HG02973 (cell line): ENCODE results near the gene SLC66A3.

Experiments used
- ATAC-seq: cut with Tn5 transposase; IDR thresholded peaks from one replicate; pipeline ENCODE4 v1.9.1; 2021; ENCODE audit warnings: moderate library complexity; ENCODE audit not compliant: unreplicated experiment

The SLC66A3 gene

DNA sequence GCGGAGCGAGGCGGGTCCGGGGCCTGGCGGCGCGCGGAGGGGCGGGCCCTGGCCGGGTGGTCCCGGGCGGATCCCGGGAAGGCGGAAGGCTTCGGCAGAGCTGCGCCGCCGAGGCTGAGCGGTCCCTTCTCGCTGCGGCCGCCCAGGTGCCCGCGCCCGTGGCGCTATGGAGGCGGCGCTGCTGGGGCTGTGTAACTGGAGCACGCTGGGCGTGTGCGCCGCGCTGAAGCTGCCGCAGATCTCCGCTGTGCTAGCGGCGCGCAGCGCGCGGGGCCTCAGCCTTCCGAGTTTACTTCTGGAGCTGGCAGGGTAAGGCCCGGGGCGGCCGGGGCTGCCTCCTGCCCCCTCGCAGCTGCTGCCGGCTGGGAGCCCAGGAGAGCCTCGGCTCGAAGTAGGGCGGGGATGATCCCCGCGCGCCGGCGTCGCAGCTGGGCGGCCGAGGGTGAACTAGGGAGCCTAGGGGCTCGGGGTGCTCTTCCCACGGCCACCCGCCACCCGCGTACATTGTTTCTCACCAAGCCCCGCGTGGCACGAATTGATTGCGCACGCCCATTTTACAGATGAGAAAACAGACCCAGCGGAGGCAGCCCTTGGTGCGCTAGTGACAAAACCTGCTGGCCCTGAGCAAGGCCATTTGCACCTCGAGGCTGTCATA lies at the start of gene SLC66A3:
TSS of gene SLC66A3 (plus strand) at position 87 of the 655 bp plus-strand sequence. CDS start at position 167, 80 bp downstream.
- peak; percentile 80 for ATAC-seq

DNA sequence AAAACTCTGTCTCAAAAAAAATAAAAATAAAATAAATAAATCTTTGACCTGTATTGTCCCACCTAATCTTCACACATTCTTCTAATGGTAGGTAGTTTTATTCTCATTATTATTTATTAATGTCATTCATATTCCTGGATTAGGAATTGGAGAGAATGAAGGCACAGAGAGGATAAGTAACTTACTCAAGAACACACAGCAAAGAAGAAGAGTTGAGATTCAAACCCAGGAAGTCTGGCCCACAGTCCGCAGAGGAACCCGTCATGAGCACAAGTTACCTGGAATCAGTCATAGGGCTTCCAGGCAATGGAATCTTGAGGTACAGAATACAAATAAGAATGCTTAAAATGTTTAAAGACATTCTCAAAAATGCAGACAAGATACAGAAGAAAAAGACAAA lies 46.3 kb upstream of the SLC66A3 start:
- no peak for ATAC-seq

DNA sequence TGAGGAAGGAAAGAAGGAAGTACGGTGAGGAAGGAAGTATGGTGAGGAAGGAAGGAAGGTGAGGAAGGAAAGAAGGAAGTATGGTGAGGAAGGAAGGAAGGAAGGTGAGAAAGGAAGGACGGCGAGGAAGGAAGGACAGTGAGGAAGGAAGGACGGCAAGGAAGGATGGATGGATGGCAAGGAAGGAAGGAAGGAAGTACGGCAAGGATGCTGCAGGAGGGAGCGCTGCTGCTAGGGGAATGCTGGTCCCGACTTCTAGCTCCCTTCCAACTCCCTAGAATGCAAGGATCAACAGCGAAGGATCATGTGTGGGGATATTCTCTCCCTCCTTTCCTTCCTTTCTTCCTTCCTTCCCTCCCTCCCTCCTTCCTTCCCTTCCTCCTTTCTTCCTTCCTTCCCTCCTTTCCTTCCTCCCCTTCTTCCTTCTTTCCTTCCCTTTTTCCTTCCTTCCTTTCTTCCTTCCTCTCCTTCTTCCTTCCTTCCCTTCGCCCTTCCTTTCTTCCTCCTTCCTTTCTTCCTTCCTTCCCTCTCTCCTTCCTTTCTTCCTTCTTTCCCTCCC lies 42.3 kb upstream of the SLC66A3 start:
- no peak for ATAC-seq

DNA sequence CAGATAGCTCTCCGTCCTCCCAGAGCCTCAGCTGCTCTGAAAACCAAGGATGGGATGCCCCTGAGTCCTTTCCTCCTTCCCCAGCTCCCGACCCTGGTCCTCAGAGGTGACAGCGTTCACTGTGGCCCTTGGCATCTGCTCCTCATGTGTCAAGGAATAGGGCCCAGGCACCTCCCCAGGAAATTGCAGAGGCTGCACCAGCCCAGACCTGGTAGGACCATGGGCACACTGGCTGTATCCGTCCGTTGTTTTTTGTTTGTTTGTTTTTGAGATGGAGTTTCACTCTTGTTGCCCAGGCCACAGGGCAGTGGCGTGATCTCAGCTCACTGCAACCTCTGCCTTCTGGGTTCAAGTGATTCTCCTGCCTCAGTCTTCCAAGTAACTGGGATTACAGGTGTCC lies 37.5 kb upstream of the SLC66A3 start:
- ATAC-seq: no peak

DNA sequence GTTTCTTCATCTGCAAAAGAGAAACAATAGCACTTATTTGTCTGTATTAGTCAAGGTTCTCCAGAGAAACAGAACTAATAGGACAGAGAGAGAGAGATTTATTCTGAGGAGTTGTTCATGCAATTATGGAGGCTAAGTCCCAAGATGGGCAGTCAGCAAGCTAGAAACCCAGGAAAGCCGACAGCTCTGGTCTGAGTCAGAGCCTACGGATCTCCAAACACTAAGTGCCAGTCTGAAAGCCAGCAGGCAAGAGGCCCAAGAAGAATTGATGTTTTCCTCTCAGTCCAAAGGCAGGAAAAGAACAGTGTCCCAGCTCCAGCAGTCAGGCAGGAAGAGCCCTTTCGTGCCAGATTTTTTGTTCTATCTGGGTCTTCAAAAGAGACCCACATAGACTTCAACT lies 36.5 kb upstream of the SLC66A3 start:
- no peak for ATAC-seq

DNA sequence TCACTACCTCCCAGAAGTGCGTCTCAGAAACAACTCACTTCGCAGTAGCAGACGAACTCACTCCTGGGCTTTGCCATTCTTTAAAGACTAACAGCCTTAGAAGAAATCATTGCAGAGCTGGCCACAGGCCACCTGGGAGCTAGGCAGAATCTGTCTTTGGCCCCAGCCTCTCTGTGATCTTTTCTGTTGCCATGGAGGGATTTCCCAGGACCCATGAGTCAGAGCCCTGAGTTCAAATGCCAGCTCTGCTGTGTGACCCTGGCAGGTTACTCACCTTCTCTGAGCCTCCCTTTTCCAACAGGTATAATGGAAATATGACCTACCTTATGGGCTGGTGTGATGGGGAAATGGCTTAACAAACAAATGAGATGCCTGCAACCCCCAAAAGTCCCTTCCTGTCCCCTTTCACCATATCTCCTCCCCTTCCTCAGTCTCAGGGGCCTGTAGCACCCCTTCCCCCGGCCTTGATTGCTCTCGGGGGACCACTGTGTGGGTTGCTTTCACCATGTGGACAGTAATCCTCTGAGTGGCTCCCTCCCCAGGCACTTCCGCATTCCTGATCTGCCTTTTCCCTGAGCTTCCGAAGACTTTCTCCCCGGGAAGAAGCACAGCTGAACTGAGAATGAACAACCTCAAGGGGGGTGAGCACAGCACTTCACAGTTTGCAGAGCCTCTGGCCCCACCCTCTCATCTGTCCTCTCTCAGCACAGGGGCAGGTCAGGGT lies 34.0 kb upstream of the SLC66A3 start:
- ATAC-seq: no peak

DNA sequence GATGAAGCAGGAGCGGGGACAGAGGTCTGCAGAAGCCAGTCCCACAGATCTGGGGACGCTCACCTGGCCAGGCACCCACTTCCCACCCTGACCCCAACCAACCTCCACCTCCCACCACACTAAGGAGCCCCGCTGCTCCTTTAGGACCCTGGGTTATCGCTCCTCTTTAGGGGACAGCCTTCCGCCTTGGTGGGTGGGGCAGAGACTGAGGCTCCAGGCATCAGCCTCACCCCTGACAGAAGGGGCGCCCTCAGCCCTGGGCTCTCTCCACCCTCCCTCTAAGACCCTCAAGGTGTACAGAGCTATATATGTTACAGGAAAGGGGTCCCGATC lies 33.5 kb upstream of the SLC66A3 start:
- no peak for ATAC-seq

DNA sequence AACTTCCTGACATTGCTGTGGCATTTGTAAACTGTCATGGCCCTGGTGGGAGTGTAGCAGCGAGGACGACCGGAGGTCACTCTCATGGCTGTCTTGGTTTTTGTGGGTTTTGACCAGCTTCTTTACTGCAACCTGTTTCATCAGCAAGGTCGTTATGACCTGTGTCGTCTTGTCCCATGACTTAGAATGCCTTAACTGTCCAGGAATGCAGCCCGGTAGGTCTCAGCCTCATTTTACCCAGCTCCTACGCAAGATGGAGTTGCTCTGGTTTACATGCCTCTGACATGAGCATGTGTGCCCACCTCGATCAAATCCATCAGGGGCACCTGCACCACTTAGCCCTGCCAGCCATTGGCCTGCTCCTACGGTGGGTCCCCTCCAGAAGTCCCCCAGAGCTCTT lies 32.9 kb upstream of the SLC66A3 start:
- no peak for ATAC-seq

DNA sequence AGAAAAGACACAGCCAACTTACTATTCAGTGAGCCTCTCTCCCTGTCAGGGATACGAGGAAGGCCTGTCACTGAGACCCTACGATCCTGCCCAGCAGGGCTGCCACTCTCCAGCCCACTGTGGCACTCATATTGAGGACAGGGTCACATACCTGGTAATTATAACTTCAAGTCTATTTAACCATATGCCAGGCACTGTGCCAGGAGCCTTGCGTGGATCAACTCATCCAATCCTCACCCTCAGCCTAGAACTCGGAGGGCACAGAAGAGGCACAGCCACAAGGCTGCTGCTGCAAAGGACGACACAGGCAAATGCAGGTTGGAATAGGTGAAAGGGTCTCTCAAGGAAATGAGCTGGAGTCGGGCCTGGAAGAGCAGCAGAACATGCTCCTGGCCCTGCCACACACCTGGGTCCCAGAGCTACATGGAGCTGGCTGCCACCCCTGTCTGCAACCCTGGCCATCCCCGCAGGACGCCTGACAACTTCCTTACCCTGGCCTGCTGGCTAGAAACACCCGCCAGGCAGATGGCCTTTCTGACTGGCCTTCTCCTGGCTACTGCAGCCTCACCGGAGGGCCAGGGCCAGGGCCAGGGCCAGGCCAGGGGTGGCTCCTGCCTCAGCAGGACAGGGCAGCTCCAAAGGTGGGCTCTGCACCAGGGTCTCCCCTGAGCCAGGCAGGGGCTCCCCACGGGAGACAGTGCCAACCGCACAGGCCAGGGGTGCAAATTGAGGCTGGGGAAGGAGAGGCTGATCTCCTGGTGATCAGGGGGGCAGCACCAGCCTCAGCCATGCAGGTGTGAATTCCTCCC lies 32.1 kb upstream of the SLC66A3 start:
- ATAC-seq: no peak

DNA sequence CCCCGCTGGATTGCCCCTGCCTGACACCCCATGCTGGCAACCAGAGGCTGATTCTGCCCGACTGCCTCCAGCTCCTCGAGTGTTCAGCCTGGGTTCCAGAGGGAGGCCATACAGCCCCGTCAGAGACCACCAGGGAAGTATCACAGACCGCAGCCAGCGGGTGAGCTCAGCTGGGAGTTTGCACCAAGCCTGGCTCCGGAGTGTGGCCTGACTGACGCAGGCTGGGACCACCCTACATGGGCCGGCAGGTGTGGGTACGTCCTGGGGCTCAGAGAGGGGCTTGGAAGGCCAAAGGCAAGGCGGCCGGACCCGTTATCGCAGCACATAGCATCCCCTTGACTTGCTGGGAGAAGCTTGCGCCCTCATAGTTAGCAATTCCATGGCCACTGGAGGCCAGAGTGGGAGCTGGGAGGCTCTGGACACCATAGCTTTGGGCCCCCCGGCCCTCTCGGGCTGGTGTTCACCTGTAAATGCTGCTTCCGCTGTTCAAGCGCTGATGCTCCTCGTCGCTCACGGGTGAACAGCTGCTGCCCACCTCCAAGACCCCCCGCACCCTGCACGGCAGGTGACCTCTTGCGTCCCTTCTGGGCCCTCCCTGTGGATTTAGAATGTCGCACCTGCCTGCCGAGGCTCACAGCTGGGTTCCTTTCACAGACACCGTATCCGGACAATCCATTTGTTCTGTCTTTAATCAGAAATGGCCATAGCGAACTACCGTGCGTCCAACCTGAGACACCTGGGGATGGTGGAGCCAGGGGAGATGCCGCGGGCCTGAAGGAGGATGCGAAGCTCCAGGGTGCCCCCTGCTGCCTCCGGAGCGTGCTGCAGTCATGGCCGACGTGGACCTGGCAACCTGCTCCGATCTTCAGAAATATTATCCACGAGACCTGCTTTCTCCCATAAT lies 31.2 kb upstream of the SLC66A3 start:
- ATAC-seq: no peak

DNA sequence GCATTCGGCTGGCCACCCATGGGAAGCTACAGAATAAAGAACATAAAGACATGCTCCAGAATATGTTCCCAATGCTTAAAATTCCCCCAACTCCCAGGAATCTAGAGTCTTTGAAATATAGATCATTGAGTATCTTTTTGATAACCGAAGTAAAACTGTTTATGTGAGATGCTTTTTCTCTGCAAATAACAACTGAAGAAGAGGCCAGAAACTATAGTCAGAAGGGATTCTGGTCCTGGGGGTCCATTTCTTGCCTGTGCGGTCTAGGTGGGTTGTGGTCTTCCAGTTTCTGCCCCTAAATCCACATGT lies 30.6 kb upstream of the SLC66A3 start:
- ATAC-seq: no peak

DNA sequence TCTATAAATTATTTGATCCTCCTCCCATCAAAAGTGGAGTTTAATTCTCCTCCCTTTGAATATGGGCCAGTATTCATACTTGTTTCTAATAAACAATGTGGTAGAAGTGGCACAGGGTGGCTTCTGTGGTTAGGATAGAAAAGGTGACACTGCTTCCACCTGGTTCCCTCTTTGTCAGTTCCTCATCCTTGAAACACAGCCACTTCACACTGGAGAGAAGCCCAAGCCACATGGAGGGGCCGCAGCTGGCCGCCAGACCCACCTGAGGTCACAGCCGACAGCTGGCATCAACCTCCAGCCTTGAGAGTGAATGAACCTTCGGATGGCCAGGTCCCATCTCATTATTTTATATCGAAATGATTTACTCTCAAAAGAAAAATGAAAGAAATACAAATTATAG lies 27.5 kb upstream of the SLC66A3 start:
- no peak for ATAC-seq

DNA sequence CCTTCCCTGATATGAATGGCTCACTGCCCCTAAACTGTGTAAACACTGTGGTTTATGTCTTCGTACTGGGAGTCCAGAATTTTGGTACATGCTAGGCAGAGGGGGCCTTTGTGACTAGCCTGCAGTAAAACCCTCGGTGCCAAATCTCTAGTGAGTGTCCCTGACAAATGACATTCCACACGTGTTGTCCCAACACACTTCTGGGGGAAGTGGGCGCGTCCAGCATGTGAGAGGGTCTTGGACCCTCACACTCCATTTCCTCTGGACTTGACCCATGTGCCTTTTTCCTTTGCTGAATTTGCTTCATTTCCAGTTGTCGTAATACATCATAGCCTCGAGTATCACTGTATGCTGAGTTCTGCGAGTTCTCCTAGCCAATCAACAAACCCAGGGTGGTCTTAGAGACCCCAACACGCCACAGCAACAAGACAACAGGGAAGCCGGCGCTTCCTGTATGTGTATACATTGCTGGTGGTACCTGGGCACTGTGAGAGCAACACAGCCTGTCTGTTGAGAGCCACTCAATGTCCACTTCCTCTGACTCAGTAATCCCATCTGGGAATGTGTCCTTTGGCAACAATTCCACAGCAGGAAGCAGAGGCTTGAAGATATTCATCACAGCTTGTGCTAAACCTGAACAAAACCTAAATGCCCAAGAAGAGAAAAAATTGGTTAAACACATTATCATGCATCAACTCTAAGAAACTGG lies 26.9 kb upstream of the SLC66A3 start:
- ATAC-seq: no peak

DNA sequence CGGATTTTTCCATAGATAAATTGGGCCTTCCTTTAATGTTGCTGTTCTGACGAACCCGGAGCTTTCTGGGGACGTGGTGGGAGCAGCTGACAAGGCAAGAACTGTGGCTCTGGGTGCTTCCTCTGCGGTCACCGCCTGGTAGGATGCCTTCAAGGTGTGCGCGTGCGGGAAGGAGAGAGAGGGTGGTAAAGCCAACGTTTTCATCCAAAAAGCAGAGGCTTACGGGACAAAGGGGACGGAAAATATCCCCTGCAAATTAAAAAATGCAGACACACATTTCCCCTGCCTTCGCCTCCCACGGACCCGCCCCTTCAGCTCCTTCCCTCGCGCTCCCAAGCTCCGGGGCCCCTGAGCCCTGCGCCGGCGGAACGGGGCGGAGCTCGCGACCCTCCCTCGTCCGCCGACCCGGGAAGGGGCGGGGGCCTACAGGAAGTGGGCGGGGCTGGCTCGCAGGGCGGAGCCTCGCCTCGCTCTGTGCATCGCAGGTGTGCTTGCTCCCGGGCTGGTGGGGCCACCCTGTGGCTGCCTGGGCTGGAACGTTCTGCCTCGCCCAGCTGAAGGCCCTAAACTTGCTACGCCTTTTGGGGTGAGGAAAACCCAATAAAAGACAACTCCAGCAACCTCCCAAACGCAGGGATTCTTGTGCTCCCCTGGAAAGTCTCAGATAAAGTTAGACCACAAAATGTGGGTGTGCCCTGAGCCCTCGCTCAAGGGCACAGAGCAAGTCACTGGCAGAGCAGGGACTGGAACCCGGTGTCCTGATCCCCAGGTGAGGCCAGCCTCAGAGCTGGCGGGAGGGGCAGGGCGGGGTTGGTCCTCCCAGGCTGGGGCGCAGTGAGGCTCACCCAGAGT lies 25.4 kb upstream of the SLC66A3 start:
- ATAC-seq: no peak

DNA sequence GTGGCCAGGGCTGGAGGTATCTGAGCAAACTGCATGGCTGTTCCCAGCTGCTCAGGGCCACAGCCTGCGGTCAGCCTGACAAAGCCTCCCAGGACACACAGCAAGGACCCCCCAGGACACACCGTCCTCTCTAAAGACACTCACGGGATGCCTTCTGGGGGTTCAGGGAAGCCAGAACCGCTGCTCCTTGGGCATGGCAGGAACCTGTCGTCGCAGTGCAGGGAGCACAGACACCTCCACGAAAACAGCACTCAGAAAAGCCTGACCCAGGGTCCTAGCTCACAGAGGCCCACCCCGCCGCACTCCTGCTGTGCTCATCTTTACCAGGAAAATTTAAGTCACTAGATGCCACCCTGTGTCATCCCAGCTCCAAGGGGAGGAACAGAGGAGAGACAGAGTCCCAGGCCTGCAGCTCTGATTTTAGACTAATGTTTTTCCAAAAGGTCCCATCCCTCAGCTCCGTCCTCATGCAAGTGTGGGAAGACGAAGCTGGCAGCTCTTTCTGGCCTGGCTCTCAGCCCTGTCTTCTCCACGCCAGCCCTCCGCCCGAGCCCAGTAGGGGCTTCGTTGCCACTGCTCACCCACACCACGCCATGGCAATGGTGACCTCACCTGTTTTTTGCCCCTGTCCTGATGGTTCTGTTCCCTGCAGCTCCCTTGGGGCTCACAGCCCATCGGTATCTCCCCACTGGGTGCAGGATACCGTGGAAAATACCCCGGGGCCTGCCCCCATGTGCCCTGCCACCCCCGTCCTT lies 23.9 kb upstream of the SLC66A3 start:
- ATAC-seq: no peak

DNA sequence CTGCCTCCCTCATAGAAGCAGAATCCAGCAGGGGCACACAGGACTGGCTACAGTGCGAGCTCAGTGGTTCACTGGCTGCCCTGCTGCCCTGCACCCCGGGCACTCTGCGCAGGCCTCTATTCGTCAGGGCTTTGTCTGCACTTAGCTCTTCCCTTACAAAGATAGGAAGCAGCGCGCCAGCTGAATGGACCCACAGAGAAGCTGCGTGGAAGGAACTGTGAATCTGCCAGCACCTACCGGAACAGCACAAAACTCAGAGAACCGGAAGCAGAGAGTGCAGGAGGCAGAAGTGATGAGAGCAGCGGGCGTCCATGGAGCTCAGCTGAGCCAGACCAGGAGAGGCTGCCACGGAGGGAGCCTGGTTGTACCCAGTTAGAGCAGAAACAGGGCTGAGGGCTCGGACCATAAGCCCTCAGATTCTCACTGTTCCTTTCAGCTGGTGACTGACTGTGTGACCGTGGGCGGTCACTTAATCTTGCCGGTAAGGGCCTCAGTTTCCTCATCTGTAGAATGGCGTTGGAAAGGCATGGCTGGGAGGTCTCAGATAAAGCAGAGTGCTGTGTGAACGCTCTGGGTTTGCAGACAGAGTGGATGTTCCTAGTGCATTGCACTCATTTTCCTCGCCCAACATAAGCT lies 23.1 kb upstream of the SLC66A3 start:
- no peak for ATAC-seq

DNA sequence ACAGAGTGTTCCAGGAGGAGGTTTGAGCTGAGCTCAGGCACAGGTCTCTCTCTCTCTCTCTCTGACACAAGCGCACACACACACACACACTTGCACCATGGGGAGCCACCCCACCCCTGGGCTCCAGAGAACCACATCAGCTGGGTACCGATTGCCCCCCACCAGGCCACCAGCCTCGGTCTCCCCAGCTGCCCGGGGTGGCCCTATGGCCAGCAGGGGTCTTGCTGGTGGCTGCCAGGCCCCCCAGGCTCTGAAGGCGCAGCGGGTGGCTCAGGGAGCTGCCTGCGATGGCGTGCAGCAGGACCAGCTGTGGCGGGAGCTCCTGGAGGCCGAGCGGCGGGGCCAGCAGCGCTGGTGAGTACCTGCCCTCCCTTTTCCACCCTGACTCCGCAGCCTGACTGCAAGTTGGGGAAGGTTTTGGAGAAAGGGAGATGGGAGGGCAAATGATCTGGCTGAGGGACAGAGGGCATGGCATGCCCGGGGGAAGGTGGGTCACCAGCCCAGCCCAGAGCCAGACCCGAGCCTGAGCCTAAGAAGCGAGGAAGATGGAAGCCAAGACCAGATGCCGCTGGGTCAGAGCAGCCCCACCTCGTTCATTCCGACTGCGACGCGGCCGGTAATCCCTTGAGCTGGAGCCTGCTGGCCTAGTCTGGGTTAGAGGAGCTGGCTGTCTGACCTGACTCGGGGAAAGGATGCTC lies 21.9 kb upstream of the SLC66A3 start:
- no peak for ATAC-seq

DNA sequence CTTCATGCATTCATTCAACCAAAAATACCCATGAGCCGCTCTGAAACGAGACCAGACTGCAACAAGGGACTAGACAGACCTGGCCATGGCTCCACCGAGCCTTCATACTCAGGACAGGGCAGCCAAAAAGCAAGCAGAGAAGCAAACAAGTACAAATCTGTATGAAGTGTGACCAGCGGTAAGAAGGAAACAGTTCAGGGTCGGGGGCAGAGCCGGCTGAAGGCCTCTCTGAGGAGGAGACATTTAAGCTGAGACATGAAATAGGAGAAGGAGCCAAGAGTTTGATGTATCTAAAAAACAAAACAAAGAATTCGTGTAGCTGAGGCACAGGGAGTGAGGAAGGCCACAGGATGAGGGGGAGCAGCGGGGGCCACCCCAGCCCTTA lies 21.3 kb upstream of the SLC66A3 start:
- ATAC-seq: no peak
